GM23338 (cell line): ENCODE results near the gene NTNG1. TPM values are rescaled to one million over a fixed set of nuclear protein-coding genes. Genes with fewer than 3 reads are reported as not detected.

Experiments
- CREB1 ChIP-seq: fragments of 250-450 bp; sonication (Bioruptor Pico); IDR thresholded peaks from 2 replicates; pipeline ENCODE4 v1.5.0; 2020; ENCODE audit warnings: low read depth, mild to moderate bottlenecking, moderate library complexity
- EZH2phosphoT487 ChIP-seq: fragments of 200-600 bp; sonication (generic); IDR thresholded peaks from one replicate; pipeline ENCODE4 v1.8.1; 2018; ENCODE audit warnings: antibody characterized with exemption; ENCODE audit not compliant: unreplicated experiment
- NANOG ChIP-seq: IDR thresholded peaks from 2 replicates; pipeline ENCODE4 v1.6.1; 2016; ENCODE audit warnings: antibody characterized with exemption, borderline replicate concordance
- POLR2AphosphoS5 ChIP-seq: IDR thresholded peaks from 2 replicates; pipeline ENCODE4 v1.6.1; 2016; ENCODE audit warnings: antibody characterized with exemption, low read depth
- STAT1 ChIP-seq: IDR thresholded peaks from one replicate; pipeline ENCODE4 v1.6.1; 2016; ENCODE audit warnings: antibody characterized with exemption; ENCODE audit not compliant: unreplicated experiment
- ZNF114 ChIP-seq: fragments of 250-450 bp; sonication (Bioruptor Pico); IDR thresholded peaks from 2 replicates; pipeline ENCODE4 v1.5.0; 2020; ENCODE audit warnings: mild to moderate bottlenecking, moderate library complexity
- ZNF331 ChIP-seq: fragments of 250-450 bp; sonication (Bioruptor Pico); IDR thresholded peaks from 2 replicates; pipeline ENCODE4 v1.5.0; 2020; ENCODE audit warnings: low read depth, mild to moderate bottlenecking, moderate library complexity
- polyA plus RNA-seq: library from polyadenylated mRNA; unstranded; fragments of >200 nt; fragmentation: Nextera tagmentation; extraction: Ambion mirVana; gene quantifications from 2 replicates; pipeline ENCODE4 v1.2.1, GENCODE V29; 2016
- total RNA-seq: library from RNA; depleted of rRNA; stranded (reverse); fragments of >200 nt; shearing (Covaris generic); gene quantifications from 2 replicates; pipeline ENCODE4 v1.2.3, GENCODE V29; 2014
- TF ChIP-seq, protein P1 (sequence below): fragments of 250-450 bp; sonication (Bioruptor Pico); IDR thresholded peaks from 2 replicates; pipeline ENCODE4 v1.5.0; 2020; ENCODE audit warnings: mild to moderate bottlenecking, moderate library complexity
- TF ChIP-seq, protein P2 (sequence below), 2 experiments: fragments of 200-600 bp in 1 of 2; sonication (generic) in 1 of 2; conservative IDR thresholded peaks; 2 replicates each; pipeline versions ENCODE4 v1.5.1 to v1.6.1; 2016 to 2017; ENCODE audit warnings: antibody characterized with exemption in 2 of 2, low read depth in 2 of 2, mild to moderate bottlenecking in 2 of 2, moderate library complexity in 1 of 2
- TF ChIP-seq, protein P3 (sequence below): IDR thresholded peaks from 2 replicates; pipeline ENCODE4 v1.6.1; 2016; ENCODE audit warnings: antibody characterized with exemption
- TF ChIP-seq, protein P4 (sequence below): IDR thresholded peaks from one replicate; pipeline ENCODE4 v1.6.1; 2018; ENCODE audit warnings: antibody characterized with exemption; ENCODE audit not compliant: unreplicated experiment

Gene NTNG1
- total and polyA plus RNA-seq, 2 experiments from 2014 or later, result 7.2 to 10.3 TPM

DNA sequence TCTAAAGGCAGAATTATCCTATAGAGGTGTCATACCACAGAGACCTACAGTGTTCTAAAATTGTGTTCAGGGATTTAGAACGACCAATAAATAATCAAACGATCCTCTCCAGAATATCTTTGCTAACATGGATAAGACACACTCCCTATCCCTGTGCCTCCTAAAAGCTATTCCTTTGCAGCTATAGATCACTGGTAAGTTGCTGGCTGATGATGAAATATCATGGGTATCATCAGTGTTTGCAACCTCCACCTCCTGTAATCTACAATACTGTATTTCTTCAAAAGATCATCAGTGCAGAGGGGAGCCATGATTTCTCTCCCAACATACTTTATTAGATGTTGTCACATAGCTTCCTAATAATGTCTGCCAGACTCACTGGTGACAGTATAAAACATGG is 201.9 kb downstream of the NTNG1 start (continued):
- TF ChIP-seq, protein P1, sequence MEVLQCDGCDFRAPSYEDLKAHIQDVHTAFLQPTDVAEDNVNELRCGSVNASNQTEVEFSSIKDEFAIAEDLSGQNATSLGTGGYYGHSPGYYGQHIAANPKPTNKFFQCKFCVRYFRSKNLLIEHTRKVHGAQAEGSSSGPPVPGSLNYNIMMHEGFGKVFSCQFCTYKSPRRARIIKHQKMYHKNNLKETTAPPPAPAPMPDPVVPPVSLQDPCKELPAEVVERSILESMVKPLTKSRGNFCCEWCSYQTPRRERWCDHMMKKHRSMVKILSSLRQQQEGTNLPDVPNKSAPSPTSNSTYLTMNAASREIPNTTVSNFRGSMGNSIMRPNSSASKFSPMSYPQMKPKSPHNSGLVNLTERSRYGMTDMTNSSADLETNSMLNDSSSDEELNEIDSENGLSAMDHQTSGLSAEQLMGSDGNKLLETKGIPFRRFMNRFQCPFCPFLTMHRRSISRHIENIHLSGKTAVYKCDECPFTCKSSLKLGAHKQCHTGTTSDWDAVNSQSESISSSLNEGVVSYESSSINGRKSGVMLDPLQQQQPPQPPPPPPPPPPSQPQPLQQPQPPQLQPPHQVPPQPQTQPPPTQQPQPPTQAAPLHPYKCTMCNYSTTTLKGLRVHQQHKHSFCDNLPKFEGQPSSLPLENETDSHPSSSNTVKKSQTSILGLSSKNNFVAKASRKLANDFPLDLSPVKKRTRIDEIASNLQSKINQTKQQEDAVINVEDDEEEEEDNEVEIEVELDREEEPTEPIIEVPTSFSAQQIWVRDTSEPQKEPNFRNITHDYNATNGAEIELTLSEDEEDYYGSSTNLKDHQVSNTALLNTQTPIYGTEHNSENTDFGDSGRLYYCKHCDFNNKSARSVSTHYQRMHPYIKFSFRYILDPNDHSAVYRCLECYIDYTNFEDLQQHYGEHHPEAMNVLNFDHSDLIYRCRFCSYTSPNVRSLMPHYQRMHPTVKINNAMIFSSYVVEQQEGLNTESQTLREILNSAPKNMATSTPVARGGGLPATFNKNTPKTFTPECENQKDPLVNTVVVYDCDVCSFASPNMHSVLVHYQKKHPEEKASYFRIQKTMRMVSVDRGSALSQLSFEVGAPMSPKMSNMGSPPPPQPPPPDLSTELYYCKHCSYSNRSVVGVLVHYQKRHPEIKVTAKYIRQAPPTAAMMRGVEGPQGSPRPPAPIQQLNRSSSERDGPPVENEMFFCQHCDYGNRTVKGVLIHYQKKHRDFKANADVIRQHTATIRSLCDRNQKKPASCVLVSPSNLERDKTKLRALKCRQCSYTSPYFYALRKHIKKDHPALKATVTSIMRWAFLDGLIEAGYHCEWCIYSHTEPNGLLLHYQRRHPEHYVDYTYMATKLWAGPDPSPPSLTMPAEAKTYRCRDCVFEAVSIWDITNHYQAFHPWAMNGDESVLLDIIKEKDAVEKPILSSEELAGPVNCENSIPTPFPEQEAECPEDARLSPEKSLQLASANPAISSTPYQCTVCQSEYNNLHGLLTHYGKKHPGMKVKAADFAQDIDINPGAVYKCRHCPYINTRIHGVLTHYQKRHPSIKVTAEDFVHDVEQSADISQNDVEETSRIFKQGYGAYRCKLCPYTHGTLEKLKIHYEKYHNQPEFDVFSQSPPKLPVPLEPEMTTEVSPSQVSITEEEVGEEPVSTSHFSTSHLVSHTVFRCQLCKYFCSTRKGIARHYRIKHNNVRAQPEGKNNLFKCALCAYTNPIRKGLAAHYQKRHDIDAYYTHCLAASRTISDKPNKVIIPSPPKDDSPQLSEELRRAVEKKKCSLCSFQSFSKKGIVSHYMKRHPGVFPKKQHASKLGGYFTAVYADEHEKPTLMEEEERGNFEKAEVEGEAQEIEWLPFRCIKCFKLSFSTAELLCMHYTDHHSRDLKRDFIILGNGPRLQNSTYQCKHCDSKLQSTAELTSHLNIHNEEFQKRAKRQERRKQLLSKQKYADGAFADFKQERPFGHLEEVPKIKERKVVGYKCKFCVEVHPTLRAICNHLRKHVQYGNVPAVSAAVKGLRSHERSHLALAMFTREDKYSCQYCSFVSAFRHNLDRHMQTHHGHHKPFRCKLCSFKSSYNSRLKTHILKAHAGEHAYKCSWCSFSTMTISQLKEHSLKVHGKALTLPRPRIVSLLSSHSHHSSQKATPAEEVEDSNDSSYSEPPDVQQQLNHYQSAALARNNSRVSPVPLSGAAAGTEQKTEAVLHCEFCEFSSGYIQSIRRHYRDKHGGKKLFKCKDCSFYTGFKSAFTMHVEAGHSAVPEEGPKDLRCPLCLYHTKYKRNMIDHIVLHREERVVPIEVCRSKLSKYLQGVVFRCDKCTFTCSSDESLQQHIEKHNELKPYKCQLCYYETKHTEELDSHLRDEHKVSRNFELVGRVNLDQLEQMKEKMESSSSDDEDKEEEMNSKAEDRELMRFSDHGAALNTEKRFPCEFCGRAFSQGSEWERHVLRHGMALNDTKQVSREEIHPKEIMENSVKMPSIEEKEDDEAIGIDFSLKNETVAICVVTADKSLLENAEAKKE, result no peak
- TF ChIP-seq, protein P2, sequence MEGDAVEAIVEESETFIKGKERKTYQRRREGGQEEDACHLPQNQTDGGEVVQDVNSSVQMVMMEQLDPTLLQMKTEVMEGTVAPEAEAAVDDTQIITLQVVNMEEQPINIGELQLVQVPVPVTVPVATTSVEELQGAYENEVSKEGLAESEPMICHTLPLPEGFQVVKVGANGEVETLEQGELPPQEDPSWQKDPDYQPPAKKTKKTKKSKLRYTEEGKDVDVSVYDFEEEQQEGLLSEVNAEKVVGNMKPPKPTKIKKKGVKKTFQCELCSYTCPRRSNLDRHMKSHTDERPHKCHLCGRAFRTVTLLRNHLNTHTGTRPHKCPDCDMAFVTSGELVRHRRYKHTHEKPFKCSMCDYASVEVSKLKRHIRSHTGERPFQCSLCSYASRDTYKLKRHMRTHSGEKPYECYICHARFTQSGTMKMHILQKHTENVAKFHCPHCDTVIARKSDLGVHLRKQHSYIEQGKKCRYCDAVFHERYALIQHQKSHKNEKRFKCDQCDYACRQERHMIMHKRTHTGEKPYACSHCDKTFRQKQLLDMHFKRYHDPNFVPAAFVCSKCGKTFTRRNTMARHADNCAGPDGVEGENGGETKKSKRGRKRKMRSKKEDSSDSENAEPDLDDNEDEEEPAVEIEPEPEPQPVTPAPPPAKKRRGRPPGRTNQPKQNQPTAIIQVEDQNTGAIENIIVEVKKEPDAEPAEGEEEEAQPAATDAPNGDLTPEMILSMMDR (conservative IDR thresholded peaks at IDR 0.05; ENCODE audit: low read depth in 2 of 2), result no peak
- TF ChIP-seq CREB1 (CRISPR knock-in tag) (no peak), STAT1 (no peak), POLR2AphosphoS5 (no peak), ZNF331 (CRISPR knock-in tag) (no peak), EZH2phosphoT487 (no peak), ZNF114 (CRISPR knock-in tag) (no peak), NANOG (no peak)
- TF ChIP-seq, protein P3, sequence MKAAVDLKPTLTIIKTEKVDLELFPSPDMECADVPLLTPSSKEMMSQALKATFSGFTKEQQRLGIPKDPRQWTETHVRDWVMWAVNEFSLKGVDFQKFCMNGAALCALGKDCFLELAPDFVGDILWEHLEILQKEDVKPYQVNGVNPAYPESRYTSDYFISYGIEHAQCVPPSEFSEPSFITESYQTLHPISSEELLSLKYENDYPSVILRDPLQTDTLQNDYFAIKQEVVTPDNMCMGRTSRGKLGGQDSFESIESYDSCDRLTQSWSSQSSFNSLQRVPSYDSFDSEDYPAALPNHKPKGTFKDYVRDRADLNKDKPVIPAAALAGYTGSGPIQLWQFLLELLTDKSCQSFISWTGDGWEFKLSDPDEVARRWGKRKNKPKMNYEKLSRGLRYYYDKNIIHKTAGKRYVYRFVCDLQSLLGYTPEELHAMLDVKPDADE, result no peak
- TF ChIP-seq, protein P4, sequence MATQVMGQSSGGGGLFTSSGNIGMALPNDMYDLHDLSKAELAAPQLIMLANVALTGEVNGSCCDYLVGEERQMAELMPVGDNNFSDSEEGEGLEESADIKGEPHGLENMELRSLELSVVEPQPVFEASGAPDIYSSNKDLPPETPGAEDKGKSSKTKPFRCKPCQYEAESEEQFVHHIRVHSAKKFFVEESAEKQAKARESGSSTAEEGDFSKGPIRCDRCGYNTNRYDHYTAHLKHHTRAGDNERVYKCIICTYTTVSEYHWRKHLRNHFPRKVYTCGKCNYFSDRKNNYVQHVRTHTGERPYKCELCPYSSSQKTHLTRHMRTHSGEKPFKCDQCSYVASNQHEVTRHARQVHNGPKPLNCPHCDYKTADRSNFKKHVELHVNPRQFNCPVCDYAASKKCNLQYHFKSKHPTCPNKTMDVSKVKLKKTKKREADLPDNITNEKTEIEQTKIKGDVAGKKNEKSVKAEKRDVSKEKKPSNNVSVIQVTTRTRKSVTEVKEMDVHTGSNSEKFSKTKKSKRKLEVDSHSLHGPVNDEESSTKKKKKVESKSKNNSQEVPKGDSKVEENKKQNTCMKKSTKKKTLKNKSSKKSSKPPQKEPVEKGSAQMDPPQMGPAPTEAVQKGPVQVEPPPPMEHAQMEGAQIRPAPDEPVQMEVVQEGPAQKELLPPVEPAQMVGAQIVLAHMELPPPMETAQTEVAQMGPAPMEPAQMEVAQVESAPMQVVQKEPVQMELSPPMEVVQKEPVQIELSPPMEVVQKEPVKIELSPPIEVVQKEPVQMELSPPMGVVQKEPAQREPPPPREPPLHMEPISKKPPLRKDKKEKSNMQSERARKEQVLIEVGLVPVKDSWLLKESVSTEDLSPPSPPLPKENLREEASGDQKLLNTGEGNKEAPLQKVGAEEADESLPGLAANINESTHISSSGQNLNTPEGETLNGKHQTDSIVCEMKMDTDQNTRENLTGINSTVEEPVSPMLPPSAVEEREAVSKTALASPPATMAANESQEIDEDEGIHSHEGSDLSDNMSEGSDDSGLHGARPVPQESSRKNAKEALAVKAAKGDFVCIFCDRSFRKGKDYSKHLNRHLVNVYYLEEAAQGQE, result no peak
